GM18511 (cell line): ENCODE results near the gene AMIGO3.
"Not testable (repeated sequence)": the region's sequence is repeated elsewhere in the genome, so short reads cannot be mapped to it uniquely, and the experiment has no call there.

Experiments
- ATAC-seq: cut with Tn5 transposase; IDR thresholded peaks from one replicate; pipeline ENCODE4 v1.9.1; 2021; ENCODE audit warnings: mild to moderate bottlenecking, moderate library complexity; ENCODE audit not compliant: unreplicated experiment

The AMIGO3 gene

GRCh38 chr3:49689908-49690624 lies 29.4 kb downstream of the AMIGO3 start:
- ATAC-seq: not testable (repeated sequence)

GRCh38 chr3:49689046-49689907 lies 30.2 kb downstream of the AMIGO3 start, which contains the start of the genes MST1 and RNF123:
TSS of gene MST1 (minus strand) at chr3:49689474. CDS start at chr3:49688691, 783 bp downstream.
TSS of gene RNF123 (plus strand) at chr3:49689557. CDS start at chr3:49691166, 1,609 bp downstream.
- peak; percentile 62 for ATAC-seq

GRCh38 chr3:49688338-49689045 lies 31.0 kb downstream of the AMIGO3 start:
- peak; percentile 13 for ATAC-seq

- not testable (repeated sequence) for ATAC-seq
These were observed 32.1 kb downstream of the AMIGO3 start for GRCh38 chr3:49687424-49687795.

- ATAC-seq: not testable (repeated sequence)
These were observed 32.6 kb downstream of the AMIGO3 start for GRCh38 chr3:49686769-49687423.

GRCh38 chr3:49686346-49686745 lies 33.1 kb downstream of the AMIGO3 start:
- not testable (repeated sequence) for ATAC-seq

GRCh38 chr3:49685846-49686245 lies 33.6 kb downstream of the AMIGO3 start:
- not testable (repeated sequence) for ATAC-seq

GRCh38 chr3:49685103-49685502 lies 34.4 kb downstream of the AMIGO3 start:
- ATAC-seq: not testable (repeated sequence)

GRCh38 chr3:49684453-49684852 lies 35.0 kb downstream of the AMIGO3 start:
- ATAC-seq: not testable (repeated sequence)

GRCh38 chr3:49683162-49683561 lies 36.3 kb downstream of the AMIGO3 start:
- ATAC-seq: no peak

GRCh38 chr3:49681543-49681942 lies 37.9 kb downstream of the AMIGO3 start:
- ATAC-seq: no peak

GRCh38 chr3:49681232-49681522 lies 38.3 kb downstream of the AMIGO3 start:
- ATAC-seq: no peak

GRCh38 chr3:49680493-49681231 lies 38.8 kb downstream of the AMIGO3 start:
- no peak for ATAC-seq

- ATAC-seq: no peak
These were observed 43.6 kb downstream of the AMIGO3 start for GRCh38 chr3:49675912-49676311.

GRCh38 chr3:49674497-49674983 lies 44.9 kb downstream of the AMIGO3 start:
- peak; percentile 28 for ATAC-seq

GRCh38 chr3:49673715-49674496 lies 45.6 kb downstream of the AMIGO3 start, which contains the start of gene APEH:
TSS of gene APEH (plus strand) at chr3:49674351. CDS start at chr3:49674402, 51 bp downstream.
- ATAC-seq: peak; percentile 88

- peak; percentile 0 for ATAC-seq
These were observed 46.3 kb downstream of the AMIGO3 start for GRCh38 chr3:49673121-49673714.
